ENCODE results near the gene ANO8.
A peak's percentile ranks its signal among the peaks of the same experiment; 100 is the strongest.

The ANO8 gene

GRCh38 chr19:17325881-17326594 lies 8.6 kb downstream of the ANO8 start:
- Histone ChIP-seq H2BK120ac (ENCODE audit: low read depth, low read length) (no peak overlapping the region), H3K27me3 (ENCODE audit: control insufficient read depth in 3 of 3, insufficient read depth in 3 of 3, low read depth in 1 of 3, low read length in 3 of 3) (peaks cover 0 to 7% (median 0%) of the 10 kb centered on the region in 3 experiments), H3K9me3 (replicated peaks in 1 of 2; ENCODE audit: control insufficient read depth in 2 of 2, insufficient read depth in 1 of 2, low read depth in 1 of 2, low read length in 2 of 2) (peaks cover 0 to 7% of the 10 kb centered on the region in 2 donors), H3K4me2 (ENCODE audit: insufficient read depth, low read length, poor library complexity, severe bottlenecking) (no peak overlapping the region), H2AK5ac (ENCODE audit: low read depth, low read length) (no peak overlapping the region), H3K27ac (replicated peaks; ENCODE audit: low read length) (no peak overlapping the region), H3K14ac (ENCODE audit: low read length) (no peak overlapping the region), H3K23ac (ENCODE audit: low read depth, low read length, poor library complexity) (no peak overlapping the region), H3K4ac (ENCODE audit: low read length) (no peak overlapping the region), H3K18ac (ENCODE audit: low read length) (no peak overlapping the region), H2BK5ac (ENCODE audit: low read length) (no peak overlapping the region), H3K4me1 (ENCODE audit: control insufficient read depth in 2 of 2, insufficient read depth in 1 of 2, low read depth in 1 of 2, low read length in 2 of 2) (peaks cover 0 to 21% of the 10 kb centered on the region in 2 donors), H2AFZ (ENCODE audit: low read length) (no peak overlapping the region), H3K36me3 (replicated peaks in 1 of 2; ENCODE audit: control insufficient read depth in 2 of 2, insufficient read depth in 2 of 2, low read length in 2 of 2) (peaks cover 28 to 68% of the 10 kb centered on the region in 2 donors), H3K4me3 (ENCODE audit: low read length in 2 of 2) (no peak overlapping the region), H2BK12ac (ENCODE audit: low read length) (no peak overlapping the region), H4K91ac (ENCODE audit: low read depth, low read length, poor library complexity) (no peak overlapping the region), H4K8ac (ENCODE audit: low read depth, low read length) (no peak overlapping the region), H3K79me1 (ENCODE audit: low read depth, low read length) (peaks cover 11% of the 10 kb centered on the region), H2BK15ac (ENCODE audit: low read length) (no peak overlapping the region), H3K9ac (ENCODE audit: low read depth, low read length, poor library complexity) (no peak overlapping the region)
- DNase-seq (ENCODE audit: low spot score): no peak
- WGBS, 2 donors (ENCODE audit: extremely low coverage in 2 of 2, insufficient read length in 2 of 2, insufficient replicate concordance in 1 of 2): no CpG with 5 or more reads among the region's 17 CpGs

DNA sequence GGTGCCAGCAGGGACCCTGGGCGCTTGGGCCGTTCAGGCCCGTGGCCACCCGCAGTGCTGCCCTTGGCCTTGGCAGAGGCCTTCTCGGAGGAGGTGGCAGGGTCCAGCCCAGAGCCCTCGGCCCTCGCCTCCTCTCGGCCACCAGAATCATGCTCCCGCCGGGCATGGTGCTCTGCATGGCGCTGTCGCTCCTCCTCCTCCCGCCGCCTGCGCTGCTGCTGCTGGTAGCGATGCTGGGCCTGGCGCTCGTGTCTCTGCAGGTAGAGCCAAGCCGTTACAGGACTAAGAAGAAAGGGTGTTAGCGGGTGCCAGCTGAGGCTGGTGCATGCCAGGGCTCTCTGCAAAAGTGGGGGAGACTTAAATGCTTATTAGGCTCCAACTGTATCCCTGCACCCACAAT lies 9.5 kb downstream of the ANO8 start:
- Histone ChIP-seq H2BK120ac (ENCODE audit: low read depth, low read length) (no peak overlapping the region), H3K14ac (ENCODE audit: low read length) (no peak overlapping the region), H4K91ac (ENCODE audit: low read depth, low read length, poor library complexity) (no peak overlapping the region), H3K4me1 (ENCODE audit: control insufficient read depth in 2 of 2, insufficient read depth in 1 of 2, low read depth in 1 of 2, low read length in 2 of 2) (peaks cover 0 to 21% of the 10 kb centered on the region in 2 donors), H3K9me3 (replicated peaks in 1 of 2; ENCODE audit: control insufficient read depth in 2 of 2, insufficient read depth in 1 of 2, low read depth in 1 of 2, low read length in 2 of 2) (peaks cover 0 to 6% of the 10 kb centered on the region in 2 donors), H3K79me1 (ENCODE audit: low read depth, low read length) (peaks cover 15% of the 10 kb centered on the region), H3K36me3 (replicated peaks in 1 of 2; ENCODE audit: control insufficient read depth in 2 of 2, insufficient read depth in 2 of 2, low read length in 2 of 2) (peaks cover 27 to 68% of the 10 kb centered on the region in 2 donors), H3K27me3 (ENCODE audit: control insufficient read depth in 3 of 3, insufficient read depth in 3 of 3, low read depth in 1 of 3, low read length in 3 of 3) (peaks cover 0 to 7% (median 0%) of the 10 kb centered on the region in 3 experiments), H2BK5ac (ENCODE audit: low read length) (no peak overlapping the region), H3K18ac (ENCODE audit: low read length) (no peak overlapping the region), H3K27ac (replicated peaks; ENCODE audit: low read length) (no peak overlapping the region), H2AK5ac (ENCODE audit: low read depth, low read length) (no peak overlapping the region), H3K23ac (ENCODE audit: low read depth, low read length, poor library complexity) (no peak overlapping the region), H3K9ac (ENCODE audit: low read depth, low read length, poor library complexity) (no peak overlapping the region), H3K4me3 (ENCODE audit: low read length in 2 of 2) (no peak overlapping the region), H3K4ac (ENCODE audit: low read length) (no peak overlapping the region), H2BK15ac (ENCODE audit: low read length) (no peak overlapping the region), H2BK12ac (ENCODE audit: low read length) (no peak overlapping the region), H2AFZ (ENCODE audit: low read length) (no peak overlapping the region), H4K8ac (ENCODE audit: low read depth, low read length) (no peak overlapping the region), H3K4me2 (ENCODE audit: insufficient read depth, low read length, poor library complexity, severe bottlenecking) (no peak overlapping the region)
- WGBS, 2 donors (ENCODE audit: extremely low coverage in 2 of 2, insufficient read length in 2 of 2, insufficient replicate concordance in 1 of 2): no CpG with 5 or more reads among the region's 20 CpGs
- no peak for DNase-seq (ENCODE audit: low spot score)

GRCh38 chr19:17324357-17325114 lies 10.1 kb downstream of the ANO8 start:
- Histone ChIP-seq H3K4me2 (ENCODE audit: insufficient read depth, low read length, poor library complexity, severe bottlenecking) (no peak overlapping the region), H3K9ac (ENCODE audit: low read depth, low read length, poor library complexity) (no peak overlapping the region), H3K27me3 (ENCODE audit: control insufficient read depth in 3 of 3, insufficient read depth in 3 of 3, low read depth in 1 of 3, low read length in 3 of 3) (peaks cover 0 to 7% (median 0%) of the 10 kb centered on the region in 3 experiments), H3K4me1 (ENCODE audit: control insufficient read depth in 2 of 2, insufficient read depth in 1 of 2, low read depth in 1 of 2, low read length in 2 of 2) (peaks cover 0 to 21% of the 10 kb centered on the region in 2 donors), H2BK15ac (ENCODE audit: low read length) (no peak overlapping the region), H3K27ac (replicated peaks; ENCODE audit: low read length) (no peak overlapping the region), H3K9me3 (replicated peaks in 1 of 2; ENCODE audit: control insufficient read depth in 2 of 2, insufficient read depth in 1 of 2, low read depth in 1 of 2, low read length in 2 of 2) (peaks cover 0 to 3% of the 10 kb centered on the region in 2 donors), H4K8ac (ENCODE audit: low read depth, low read length) (no peak overlapping the region), H3K36me3 (replicated peaks in 1 of 2; ENCODE audit: control insufficient read depth in 2 of 2, insufficient read depth in 2 of 2, low read length in 2 of 2) (peaks cover 28 to 70% of the 10 kb centered on the region in 2 donors), H3K14ac (ENCODE audit: low read length) (peak overlapping the region; percentile 56), H2BK12ac (ENCODE audit: low read length) (no peak overlapping the region), H2AFZ (ENCODE audit: low read length) (no peak overlapping the region), H3K4ac (ENCODE audit: low read length) (no peak overlapping the region), H2BK120ac (ENCODE audit: low read depth, low read length) (no peak overlapping the region), H3K18ac (ENCODE audit: low read length) (no peak overlapping the region), H3K79me1 (ENCODE audit: low read depth, low read length) (peaks cover 15% of the 10 kb centered on the region), H3K23ac (ENCODE audit: low read depth, low read length, poor library complexity) (no peak overlapping the region), H2BK5ac (ENCODE audit: low read length) (no peak overlapping the region), H2AK5ac (ENCODE audit: low read depth, low read length) (no peak overlapping the region), H3K4me3 (ENCODE audit: low read length in 2 of 2) (no peak overlapping the region), H4K91ac (ENCODE audit: low read depth, low read length, poor library complexity) (no peak overlapping the region)
- no peak for DNase-seq (ENCODE audit: low spot score)
- no CpG with 5 or more reads among the region's 28 CpGs for WGBS, 2 donors (ENCODE audit: extremely low coverage in 2 of 2, insufficient read length in 2 of 2, insufficient replicate concordance in 1 of 2)

DNA sequence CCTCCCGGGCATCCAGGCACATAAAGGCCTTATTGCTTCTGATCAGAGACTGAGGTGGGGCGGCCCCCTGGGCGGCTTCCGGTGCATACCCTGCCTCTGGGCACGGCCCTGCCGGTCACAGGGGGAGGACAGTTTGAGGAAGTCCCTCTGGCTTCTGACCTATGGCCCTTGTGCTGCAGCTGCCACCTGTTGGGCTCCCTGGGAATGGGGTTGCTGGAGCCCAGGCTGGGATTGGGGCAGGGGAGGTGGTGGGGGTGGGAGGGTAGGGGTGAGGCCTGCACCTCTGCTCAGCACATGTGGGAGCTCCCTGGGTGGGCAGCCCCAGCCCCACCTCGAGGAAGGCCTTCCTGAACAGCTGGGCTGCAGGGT lies 10.7 kb downstream of the ANO8 start:
- Histone ChIP-seq H2BK120ac (ENCODE audit: low read depth, low read length) (no peak overlapping the region), H3K4me2 (ENCODE audit: insufficient read depth, low read length, poor library complexity, severe bottlenecking) (no peak overlapping the region), H3K9me3 (replicated peaks in 1 of 2; ENCODE audit: control insufficient read depth in 2 of 2, insufficient read depth in 1 of 2, low read depth in 1 of 2, low read length in 2 of 2) (peaks cover 0 to 2% of the 10 kb centered on the region in 2 donors), H2BK12ac (ENCODE audit: low read length) (no peak overlapping the region), H3K9ac (ENCODE audit: low read depth, low read length, poor library complexity) (no peak overlapping the region), H3K14ac (ENCODE audit: low read length) (peak overlapping the region; percentile 56), H3K36me3 (replicated peaks in 1 of 2; ENCODE audit: control insufficient read depth in 2 of 2, insufficient read depth in 2 of 2, low read length in 2 of 2) (peaks cover 26 to 76% of the 10 kb centered on the region in 2 donors), H4K91ac (ENCODE audit: low read depth, low read length, poor library complexity) (no peak overlapping the region), H4K8ac (ENCODE audit: low read depth, low read length) (no peak overlapping the region), H3K79me1 (ENCODE audit: low read depth, low read length) (peaks cover 13% of the 10 kb centered on the region), H3K4ac (ENCODE audit: low read length) (no peak overlapping the region), H3K27me3 (ENCODE audit: control insufficient read depth in 3 of 3, insufficient read depth in 3 of 3, low read depth in 1 of 3, low read length in 3 of 3) (peaks cover 0 to 2% (median 0%) of the 10 kb centered on the region in 3 experiments), H3K4me3 (ENCODE audit: low read length in 2 of 2) (no peak overlapping the region), H2AK5ac (ENCODE audit: low read depth, low read length) (no peak overlapping the region), H3K27ac (replicated peaks; ENCODE audit: low read length) (no peak overlapping the region), H3K18ac (ENCODE audit: low read length) (no peak overlapping the region), H3K4me1 (ENCODE audit: control insufficient read depth in 2 of 2, insufficient read depth in 1 of 2, low read depth in 1 of 2, low read length in 2 of 2) (peaks cover 0 to 15% of the 10 kb centered on the region in 2 donors), H2BK15ac (ENCODE audit: low read length) (no peak overlapping the region), H3K23ac (ENCODE audit: low read depth, low read length, poor library complexity) (peak overlapping the region; percentile 80), H2AFZ (ENCODE audit: low read length) (no peak overlapping the region), H2BK5ac (ENCODE audit: low read length) (no peak overlapping the region)
- DNase-seq (ENCODE audit: low spot score): no peak
- WGBS, 2 donors (ENCODE audit: extremely low coverage in 2 of 2, insufficient read length in 2 of 2, insufficient replicate concordance in 1 of 2): no CpG with 5 or more reads among the region's 7 CpGs
